PC-9 (cell line): ENCODE measurements around the gene ACKR1.

Experiments
- CTCF ChIP-seq: fragments of 200-600 bp; sonication (generic); conservative IDR thresholded peaks from 2 replicates; pipeline ENCODE4 v1.6.1; 2017; ENCODE audit warnings: mixed run types, antibody characterized with exemption, mild to moderate bottlenecking, moderate library complexity
- EZH2 ChIP-seq: fragments of 200-600 bp; sonication (generic); IDR thresholded peaks from 2 replicates; pipeline ENCODE4 v1.8.0; 2017; ENCODE audit warnings: antibody characterized with exemption, low read depth

- TF ChIP-seq EZH2 (no peak), CTCF (no peak)
Measured at GRCh38 chr1:159201642-159202041, 3.0 kb upstream of the ACKR1 start.
